Neural crest cell (in vitro differentiated cells): Measurements from ENCODE around the gene PICK1. TPM values are rescaled to one million over a fixed set of nuclear protein-coding genes. Genes with fewer than 3 reads are reported as not detected.

ENCODE experiments used
- DNase-seq: peaks from one replicate; pipeline ENCODE4 v3.0.0; 2021; ENCODE audit warnings: low read depth, mixed read lengths, low spot score
- H3K27ac Mint-ChIP-seq: one replicate; pipeline ENCODE4 v1.8.0; 2021; ENCODE audit warnings: mild to moderate bottlenecking, mixed read lengths; ENCODE audit not compliant: unreplicated experiment
- H3K27me3 Mint-ChIP-seq: 2 replicates; pipeline ENCODE4 v1.8.0; 2021; ENCODE audit warnings: low read depth, mild to moderate bottlenecking, mixed read lengths
- H3K36me3 Mint-ChIP-seq: 2 replicates; pipeline ENCODE4 v1.8.0; 2021; ENCODE audit warnings: low read depth, mild to moderate bottlenecking, mixed read lengths
- H3K4me1 Mint-ChIP-seq: 2 replicates; pipeline ENCODE4 v1.8.0; 2021; ENCODE audit warnings: mixed read lengths
- H3K4me3 Mint-ChIP-seq: one replicate; pipeline ENCODE4 v1.8.0; 2021; ENCODE audit warnings: mild to moderate bottlenecking, mixed read lengths
- H3K9me3 Mint-ChIP-seq: 2 replicates; pipeline ENCODE4 v1.8.0; 2021; ENCODE audit warnings: mixed read lengths
- CTCF ChIP-seq: fragments of 200-600 bp; sonication (generic); conservative IDR thresholded peaks from 2 replicates; pipeline ENCODE4 v1.5.0; 2021; ENCODE audit warnings: antibody characterized with exemption, mild to moderate bottlenecking
- total RNA-seq: library from RNA; stranded (reverse); gene quantifications from 2 replicates; pipeline ENCODE4 v1.2.1, GENCODE V29; 2021

PICK1 gene
- total RNA-seq, 1 donor from 2014 or later: 24.0 TPM

DNA sequence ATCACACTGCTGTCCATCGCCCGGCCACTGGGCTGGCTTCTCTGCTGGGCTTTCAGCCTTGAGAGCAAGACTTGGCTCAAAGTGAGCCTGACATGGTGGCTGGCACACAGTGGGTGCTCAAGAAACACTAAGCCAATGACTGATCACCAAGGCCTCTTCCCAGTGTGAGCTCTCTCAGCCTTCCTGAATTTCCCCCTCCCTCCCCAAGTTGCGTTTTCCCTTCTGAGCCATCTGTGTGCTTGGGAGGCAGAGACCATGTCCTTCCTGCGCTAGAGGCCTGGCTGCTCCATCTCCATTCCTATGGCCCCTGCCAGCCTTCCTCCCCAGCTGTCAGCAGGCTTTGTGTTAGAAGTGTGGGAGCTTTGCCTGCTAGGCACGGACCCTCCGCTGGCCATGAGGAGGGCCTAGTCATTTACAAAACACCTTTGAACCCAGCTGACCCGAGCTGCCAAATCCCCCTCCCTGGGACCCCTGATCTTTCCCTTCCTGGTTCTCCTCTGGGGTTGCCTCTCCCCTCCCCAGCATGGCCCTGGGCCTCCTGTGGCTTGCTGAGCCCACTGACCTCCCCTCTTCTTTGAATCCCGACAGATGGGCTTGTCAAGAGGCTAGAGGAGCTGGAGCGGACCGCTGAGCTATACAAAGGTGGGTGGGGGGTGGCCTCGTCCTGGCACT is 13.2 kb downstream of the PICK1 start:
- no peaks in the 10 kb centered on the region for H3K9me3 Mint-ChIP-seq
- TF ChIP-seq CTCF: no peak
- no peak for DNase-seq

DNA sequence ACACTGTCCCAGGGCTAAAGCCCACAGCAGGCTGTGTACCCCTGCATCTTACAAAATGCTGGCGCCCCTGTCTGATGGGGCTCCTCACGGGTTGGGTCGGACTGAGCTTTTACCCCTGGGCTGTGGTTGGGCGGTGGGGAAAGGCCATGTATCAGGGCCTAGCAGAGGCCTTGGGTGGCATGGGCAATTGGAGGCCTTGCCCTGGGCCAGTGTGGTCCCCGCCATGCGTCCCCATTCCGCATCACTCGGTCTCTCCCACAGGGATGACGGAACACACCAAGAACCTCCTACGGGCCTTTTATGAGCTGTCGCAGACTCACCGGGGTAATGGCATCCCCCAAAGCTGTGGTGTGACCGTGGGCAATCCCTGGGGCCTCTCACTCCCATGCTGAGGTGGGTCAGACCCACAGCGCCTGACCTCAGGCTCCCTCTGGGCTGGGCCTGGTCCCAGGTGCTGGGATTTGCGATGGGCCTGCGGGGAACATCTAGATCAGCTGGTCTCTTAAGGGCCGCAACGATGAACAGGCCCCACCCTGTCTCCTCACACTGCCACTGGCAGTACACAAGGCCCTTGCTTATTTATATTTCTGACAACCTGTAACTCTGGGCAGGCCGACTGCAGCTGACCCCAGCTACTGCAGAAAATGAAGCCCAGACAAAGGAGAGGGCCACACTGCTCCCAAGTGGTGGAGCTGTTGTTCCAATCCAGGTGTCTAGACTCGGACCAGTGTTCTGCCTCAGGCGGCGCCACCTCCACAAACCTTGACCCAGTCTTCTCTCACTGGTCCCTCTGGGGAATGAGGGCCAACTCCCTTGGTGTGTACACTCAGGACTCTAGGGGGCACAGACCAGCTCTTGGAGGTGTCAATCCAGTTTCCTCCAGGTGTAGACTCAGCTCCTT is 14.5 kb downstream of the PICK1 start:
- peaks cover 36% of the 10 kb centered on the region for H3K4me1 Mint-ChIP-seq
- TF ChIP-seq CTCF: no peak
- no peaks in the 10 kb centered on the region for H3K9me3 Mint-ChIP-seq
- no peak overlapping the region for H3K27ac Mint-ChIP-seq
- H3K27me3 Mint-ChIP-seq: no peaks in the 10 kb centered on the region
- H3K36me3 Mint-ChIP-seq: no peaks in the 10 kb centered on the region
- no peak overlapping the region for H3K4me3 Mint-ChIP-seq
- DNase-seq: no peak

More for the DNA sequence above, 13.2 kb downstream of the PICK1 start:
- peak overlapping the region; percentile 90 for H3K27ac Mint-ChIP-seq
- peaks cover 35% of the 10 kb centered on the region for H3K4me1 Mint-ChIP-seq
- no peak overlapping the region for H3K4me3 Mint-ChIP-seq
- H3K27me3 Mint-ChIP-seq: no peaks in the 10 kb centered on the region
- H3K36me3 Mint-ChIP-seq: no peaks in the 10 kb centered on the region

DNA sequence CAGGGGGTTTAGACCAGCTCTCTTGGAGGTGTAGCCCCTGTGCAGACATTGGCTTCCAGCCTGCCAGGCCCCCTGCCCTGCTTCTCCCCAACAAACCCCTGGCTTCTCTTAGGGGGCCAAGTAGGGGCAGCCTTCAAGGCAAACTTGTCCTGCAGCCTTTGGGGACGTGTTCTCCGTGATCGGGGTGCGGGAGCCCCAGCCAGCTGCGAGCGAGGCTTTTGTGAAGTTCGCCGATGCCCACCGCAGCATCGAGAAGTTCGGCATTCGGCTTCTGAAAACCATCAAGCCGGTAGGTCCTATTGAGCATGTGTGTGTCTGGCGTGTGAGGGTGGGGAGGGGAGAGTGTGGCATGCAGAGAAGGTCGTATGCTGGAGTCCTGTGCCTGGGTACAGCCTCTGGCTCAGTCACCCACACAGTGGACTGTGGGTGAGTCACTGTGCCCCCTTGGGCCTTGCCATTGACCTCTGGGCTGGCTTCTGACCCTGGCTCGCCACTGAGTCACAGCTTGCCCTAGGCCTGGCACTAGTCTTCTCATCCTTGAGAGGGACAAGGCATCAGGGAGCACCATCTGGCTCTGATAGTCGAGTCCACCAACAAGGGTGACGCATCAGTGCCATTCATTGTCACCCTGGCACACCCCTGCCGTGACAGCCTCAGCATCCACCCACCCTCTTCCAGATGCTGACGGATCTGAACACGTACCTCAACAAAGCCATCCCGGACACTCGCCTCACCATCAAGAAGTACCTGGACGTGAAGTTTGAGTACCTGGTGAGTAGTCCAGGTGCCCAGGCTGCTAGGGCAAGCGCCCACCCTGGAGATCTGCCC is 15.3 kb downstream of the PICK1 start:
- peaks cover 34% of the 10 kb centered on the region for H3K4me1 Mint-ChIP-seq
- H3K36me3 Mint-ChIP-seq: no peaks in the 10 kb centered on the region
- DNase-seq: no peak
- no peak overlapping the region for H3K27ac Mint-ChIP-seq
- H3K9me3 Mint-ChIP-seq: no peaks in the 10 kb centered on the region
- H3K27me3 Mint-ChIP-seq: no peaks in the 10 kb centered on the region
- no peak overlapping the region for H3K4me3 Mint-ChIP-seq
- no peak for TF ChIP-seq CTCF

- TF ChIP-seq CTCF: no peak
- no peak overlapping the region for H3K27ac Mint-ChIP-seq
- no peak overlapping the region for H3K4me3 Mint-ChIP-seq
- H3K9me3 Mint-ChIP-seq: no peaks in the 10 kb centered on the region
- peaks cover 25% of the 10 kb centered on the region for H3K4me1 Mint-ChIP-seq
- no peaks in the 10 kb centered on the region for H3K36me3 Mint-ChIP-seq
- no peak for DNase-seq
- H3K27me3 Mint-ChIP-seq: no peaks in the 10 kb centered on the region
Measured at GRCh38 chr22:38073150-38074130, 16.2 kb downstream of the PICK1 start.
